Naive thymus-derived CD4-positive, alpha-beta T cell (primary cell): Measurements from ENCODE around the gene CRIP3. TPM values are rescaled to one million over a fixed set of nuclear protein-coding genes. Genes with fewer than 3 reads are reported as not detected.
A peak's percentile ranks its signal among the peaks of the same experiment; 100 is the strongest.
"Not testable (repeated sequence)": the region's sequence is repeated elsewhere in the genome, so short reads cannot be mapped to it uniquely, and the experiment has no call there.

Source experiments
- ATAC-seq: fragments of 150-1000 bp; cut with Tn5 transposase; 2 replicates; pipeline ENCODE4 v1.10.0; 2021; ENCODE audit warnings: mild to moderate bottlenecking, moderate library complexity
- CTCF ChIA-PET: fragments of 350-600 bp; sonication (Branson Sonifier 250); formaldehyde crosslinking; loops from one replicate; lab custom pipeline; 2021; ENCODE audit warnings: antibody characterized with exemption; lab: Charles Lee
- POLR2A ChIA-PET: fragments of 350-600 bp; sonication (Branson Sonifier 250); formaldehyde crosslinking; loops from one replicate; lab custom pipeline; 2021; ENCODE audit warnings: antibody characterized with exemption, inconsistent platforms; lab: Charles Lee
- DNase-seq, 9 donors: peaks; one replicate each; pipeline versions ENCODE4 v3.0.0 to v3.0.0-alpha.2; 2020 to 2022; ENCODE audit warnings: mixed read lengths in 1 of 9
- H3K27ac ChIP-seq: one replicate; pipeline ENCODE4 v1.7.0; 2013; ENCODE audit warnings: mild to moderate bottlenecking, low read depth, low read length, moderate library complexity
- H3K27me3 ChIP-seq, 2 donors: one replicate each; pipeline ENCODE4 v1.7.0; 2013; ENCODE audit warnings: low read length in 2 of 2, mild to moderate bottlenecking in 2 of 2, moderate library complexity in 2 of 2; ENCODE audit not compliant: control insufficient read depth in 2 of 2, insufficient read depth in 2 of 2
- H3K36me3 ChIP-seq, 3 experiments: 1 replicate in 2 of 3; 2 replicates in 1 of 3; pipeline ENCODE4 v1.7.0; 2013; ENCODE audit warnings: low read length in 3 of 3, mild to moderate bottlenecking in 3 of 3, moderate library complexity in 1 of 3; ENCODE audit not compliant: insufficient read depth in 3 of 3, control insufficient read depth in 2 of 3
- H3K4me1 ChIP-seq, 2 donors: one replicate each; pipeline ENCODE4 v1.7.0; 2013; ENCODE audit warnings: low read length in 2 of 2, mild to moderate bottlenecking in 2 of 2, moderate library complexity in 1 of 2; ENCODE audit not compliant: control insufficient read depth in 2 of 2, insufficient read depth in 2 of 2
- H3K4me3 ChIP-seq: 2 replicates; pipeline ENCODE4 v1.7.0; 2013; ENCODE audit warnings: mild to moderate bottlenecking, low read length
- H3K9me3 ChIP-seq, 3 experiments: 1 replicate in 2 of 3; 2 replicates in 1 of 3; pipeline ENCODE4 v1.7.0; 2013; ENCODE audit warnings: low read length in 3 of 3; ENCODE audit not compliant: control insufficient read depth in 2 of 3
- H3K27ac Mint-ChIP-seq, 9 donors: one replicate each; pipeline ENCODE4 v1.8.0; 2020 to 2022; ENCODE audit warnings: mixed read lengths in 9 of 9, mild to moderate bottlenecking in 8 of 9, moderate library complexity in 5 of 9, inconsistent platforms in 2 of 9
- H3K27me3 Mint-ChIP-seq, 5 donors: one replicate each; pipeline ENCODE4 v1.8.0; 2021 to 2022; ENCODE audit warnings: mixed read lengths in 5 of 5, mild to moderate bottlenecking in 1 of 5
- H3K36me3 Mint-ChIP-seq, 5 donors: one replicate each; pipeline ENCODE4 v1.8.0; 2020 to 2022; ENCODE audit warnings: mixed read lengths in 5 of 5, mild to moderate bottlenecking in 3 of 5, inconsistent platforms in 1 of 5
- H3K4me1 Mint-ChIP-seq, 7 donors: one replicate each; pipeline ENCODE4 v1.8.0; 2020 to 2022; ENCODE audit warnings: mixed read lengths in 7 of 7, mild to moderate bottlenecking in 3 of 7, inconsistent platforms in 1 of 7
- H3K4me3 Mint-ChIP-seq, 10 donors: one replicate each; pipeline ENCODE4 v1.8.0; 2020 to 2022; ENCODE audit warnings: mild to moderate bottlenecking in 10 of 10, mixed read lengths in 10 of 10, moderate library complexity in 6 of 10, inconsistent platforms in 2 of 10
- H3K9me3 Mint-ChIP-seq, 11 donors: one replicate each; pipeline ENCODE4 v1.8.0; 2020 to 2022; ENCODE audit warnings: mixed read lengths in 11 of 11, mild to moderate bottlenecking in 4 of 11, inconsistent platforms in 1 of 11, moderate library complexity in 1 of 11
- intact Hi-C, 2 donors: fragments of 100-400 bp; cut with micrococcal nuclease; formaldehyde crosslinking; loops; one replicate each; pipeline ENCODE4 v1.15.1; 2023
- polyA plus RNA-seq, 2 donors: library from polyadenylated mRNA; unstranded; fragments of 300-500 nt; fragmentation: Illumina TruSeq; gene quantifications; one replicate each; pipeline ENCODE4 v1.2.3, GENCODE V29; 2021
- total RNA-seq, 6 experiments: library from RNA in 5 of 6; stranded (reverse) in 5 of 6; gene quantifications; 1 replicate in 5 of 6; 2 replicates in 1 of 6; pipeline ENCODE4 v1.2.3 and lab custom pipeline; 2021 to 2026

Gene CRIP3, protein sequence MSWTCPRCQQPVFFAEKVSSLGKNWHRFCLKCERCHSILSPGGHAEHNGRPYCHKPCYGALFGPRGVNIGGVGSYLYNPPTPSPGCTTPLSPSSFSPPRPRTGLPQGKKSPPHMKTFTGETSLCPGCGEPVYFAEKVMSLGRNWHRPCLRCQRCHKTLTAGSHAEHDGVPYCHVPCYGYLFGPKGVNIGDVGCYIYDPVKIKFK
- 1 to 10 TPM in 4 of 5 experiments, not detected in 1; 2.1 to 7.4 (median 4.8) TPM for total RNA-seq
- polyA plus RNA-seq: not detected
- 0.67 reads per million for total RNA-seq (lab: John Stamatoyannopoulos, UW)

GRCh38 chr6:43308101-43308989, at the start of gene CRIP3:
TSS of gene CRIP3 (minus strand) at chr6:43308826. CDS start at chr6:43308792, 34 bp downstream.
- Histone ChIP-seq H3K27ac (peak within 1 kb of the TSS; percentile 27), H3K36me3 (no peaks in the 10 kb centered on the region), H3K4me1 (peaks cover 8 to 11% of the 10 kb centered on the region in 2 donors), H3K4me3 (peak within 1 kb of the TSS; percentile 59), H3K27me3 (no peaks in the 10 kb centered on the region), H3K9me3 (no peaks in the 10 kb centered on the region)
- Mint-ChIP-seq H3K27ac (peak within 1 kb of the TSS in 6 of 9 donors; percentile 24 to 65 (median 36)), H3K4me1 (peaks cover 6 to 13% (median 10%) of the 10 kb centered on the region in 7 donors), H3K4me3 (peak within 1 kb of the TSS; percentile 78 to 89 (median 84)), H3K9me3 (no peaks in the 10 kb centered on the region), H3K36me3 (peaks cover 0 to 9% (median 0%) of the 10 kb centered on the region in 5 donors), H3K27me3 (peaks cover 0 to 27% (median 0%) of the 10 kb centered on the region in 5 donors)
- ChIA-PET CTCF (interaction anchor here (0.6 to 1.3 kb wide), 4 partner anchors 26 to 90 kb away, joined by 3 read pairs; no protein-coding TSS in a partner anchor), POLR2A (interaction anchor here (0.7 to 1.4 kb wide), 3 partner anchors 10 to 79 kb away, joined by 3 read pairs; partner anchors contain the start of genes DNPH1, SLC22A7 and ZNF318)
- intact Hi-C loops: loop anchor here in 1 of 2 donors (1.0 to 5.0 kb wide), 5 partner anchors 26 to 198 kb away; no protein-coding TSS in a partner anchor
- ATAC-seq (peak; percentile 82), DNase-seq (peak; percentile 12 to 58 (median 50))

DNA sequence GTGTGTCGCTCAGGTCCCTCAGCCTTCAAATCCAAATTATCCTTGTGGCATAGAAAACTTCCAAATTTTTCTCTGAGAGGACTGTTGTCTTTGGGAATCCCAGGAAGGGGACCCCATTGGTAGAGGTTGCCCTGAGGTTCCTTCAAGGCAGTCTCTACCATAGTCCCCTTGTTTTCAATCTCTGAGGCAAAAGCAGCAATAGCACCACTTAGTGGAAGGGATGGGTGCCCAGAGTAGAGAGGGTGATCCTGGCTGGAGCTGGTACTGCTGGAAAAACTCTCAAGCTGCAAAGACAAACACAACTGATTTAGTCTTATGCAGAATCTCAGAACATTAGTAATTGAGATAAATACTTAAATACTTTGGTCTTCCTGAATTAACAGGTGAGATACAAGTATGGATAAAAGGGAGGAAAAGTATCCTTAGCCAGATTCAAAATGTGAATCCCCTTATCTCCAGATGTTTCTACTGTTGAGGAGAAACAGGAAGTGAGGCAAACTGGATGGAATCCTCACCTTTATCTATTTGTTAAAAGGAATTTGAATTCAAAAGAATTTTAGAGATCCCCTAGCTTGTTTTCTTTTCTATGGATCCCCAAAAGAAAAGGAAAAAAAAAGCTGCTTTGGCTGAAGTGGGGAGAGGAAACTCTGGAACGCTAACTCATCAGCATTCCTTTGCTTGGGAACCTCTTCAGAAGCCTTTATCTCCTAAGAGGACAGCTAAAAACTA, 47.4 kb upstream of the CRIP3 start:
- H3K27ac Mint-ChIP-seq: peak overlapping the region in 1 of 9 donors; percentile 14
- ATAC-seq (no peak), DNase-seq (no peak)
- H3K4me3 ChIP-seq: no peak overlapping the region
- ChIA-PET POLR2A (no interaction called here), CTCF (interaction anchor here (0.6 to 1.5 kb wide), 6 partner anchors 14 to 93 kb away, joined by 3 to 7 read pairs (median 3); partner anchors contain the start of gene ZNF318)
- no peaks in the 10 kb centered on the region for H3K27me3 Mint-ChIP-seq
- H3K27me3 ChIP-seq: no peaks in the 10 kb centered on the region
- H3K9me3 ChIP-seq: no peaks in the 10 kb centered on the region
- no peaks in the 10 kb centered on the region for H3K9me3 Mint-ChIP-seq
- peaks cover 13 to 58% (median 17%) of the 10 kb centered on the region in 3 experiments for H3K36me3 ChIP-seq
- H3K4me3 Mint-ChIP-seq: no peak overlapping the region
- peaks cover 0 to 29% (median 15%) of the 10 kb centered on the region in 7 donors for H3K4me1 Mint-ChIP-seq
- H3K27ac ChIP-seq: no peak overlapping the region
- no peaks in the 10 kb centered on the region for H3K4me1 ChIP-seq
- intact Hi-C loops: no loop called here
- peaks cover 25 to 49% (median 35%) of the 10 kb centered on the region in 5 donors for H3K36me3 Mint-ChIP-seq

DNA sequence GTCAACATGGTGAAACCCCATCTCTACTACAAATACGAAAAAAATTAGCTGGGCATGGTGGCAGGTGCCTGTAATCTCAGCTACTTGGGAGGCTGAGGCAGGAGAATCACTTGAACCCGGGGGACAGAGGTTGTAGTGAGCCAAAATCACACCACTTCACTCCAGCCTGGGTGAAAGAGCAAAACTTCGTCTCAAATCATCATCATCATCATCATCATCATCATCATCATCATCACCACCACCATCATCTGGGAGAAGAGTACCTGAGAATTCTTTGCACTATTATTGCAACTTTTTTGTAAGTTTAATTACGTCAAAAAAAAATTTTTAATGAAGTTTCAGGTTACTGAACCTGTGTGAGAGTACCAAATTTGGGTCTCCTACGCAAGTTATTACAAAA, 43.3 kb upstream of the CRIP3 start:
- H3K36me3 ChIP-seq: peaks cover 25 to 73% (median 29%) of the 10 kb centered on the region in 3 experiments
- H3K9me3 ChIP-seq, H3K4me1 ChIP-seq, H3K27me3 Mint-ChIP-seq, H3K27ac ChIP-seq, H3K27me3 ChIP-seq, ATAC-seq, intact Hi-C loops, DNase-seq, H3K4me3 ChIP-seq, H3K9me3 Mint-ChIP-seq, H3K4me1 Mint-ChIP-seq, POLR2A ChIA-PET: not testable (repeated sequence)
- H3K4me3 Mint-ChIP-seq: peak overlapping the region in 1 of 10 donors; percentile 47
- CTCF ChIA-PET: interaction anchor here (0.6 to 0.7 kb wide), 2 partner anchors 336 to 1242 kb away, joined by 3 to 6 read pairs; no protein-coding TSS in a partner anchor
- peak overlapping the region in 1 of 9 donors; percentile 44 for H3K27ac Mint-ChIP-seq
- H3K36me3 Mint-ChIP-seq: peaks cover 22 to 36% (median 29%) of the 10 kb centered on the region in 5 donors

DNA sequence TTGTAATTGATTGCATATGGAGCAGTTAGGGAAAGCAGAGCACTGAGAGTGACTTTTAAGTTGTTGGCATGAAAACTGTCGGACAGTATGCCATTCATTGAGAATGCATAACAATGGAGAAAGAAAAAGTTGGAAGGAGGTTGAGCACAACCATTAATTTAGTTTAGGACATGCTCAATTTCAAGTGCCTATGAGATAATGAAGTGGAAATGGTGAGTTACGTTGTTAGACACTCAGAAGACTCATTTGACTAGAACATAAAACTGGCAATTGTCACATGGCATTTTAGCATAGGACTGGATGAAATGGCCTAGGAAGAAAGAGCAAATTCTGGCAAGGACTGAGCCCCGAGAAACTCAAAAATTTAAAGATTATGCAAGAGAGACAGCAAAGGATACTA, 38.8 kb upstream of the CRIP3 start:
- no peak overlapping the region for H3K27ac Mint-ChIP-seq
- no peaks in the 10 kb centered on the region for H3K27me3 Mint-ChIP-seq
- DNase-seq (no peak), ATAC-seq (no peak)
- H3K4me1 Mint-ChIP-seq: peaks cover 0 to 12% (median 2%) of the 10 kb centered on the region in 7 donors
- Histone ChIP-seq H3K4me1 (no peaks in the 10 kb centered on the region), H3K9me3 (no peaks in the 10 kb centered on the region), H3K4me3 (no peak overlapping the region), H3K27ac (no peak overlapping the region), H3K36me3 (peaks cover 18 to 72% (median 24%) of the 10 kb centered on the region in 3 experiments), H3K27me3 (no peaks in the 10 kb centered on the region)
- no peak overlapping the region for H3K4me3 Mint-ChIP-seq
- H3K9me3 Mint-ChIP-seq: peaks cover 0 to 1% (median 0%) of the 10 kb centered on the region in 11 donors
- H3K36me3 Mint-ChIP-seq: peaks cover 15 to 37% (median 23%) of the 10 kb centered on the region in 5 donors
- CTCF ChIA-PET: no interaction called here
- POLR2A ChIA-PET: no interaction called here
- intact Hi-C loops: no loop called here

DNA sequence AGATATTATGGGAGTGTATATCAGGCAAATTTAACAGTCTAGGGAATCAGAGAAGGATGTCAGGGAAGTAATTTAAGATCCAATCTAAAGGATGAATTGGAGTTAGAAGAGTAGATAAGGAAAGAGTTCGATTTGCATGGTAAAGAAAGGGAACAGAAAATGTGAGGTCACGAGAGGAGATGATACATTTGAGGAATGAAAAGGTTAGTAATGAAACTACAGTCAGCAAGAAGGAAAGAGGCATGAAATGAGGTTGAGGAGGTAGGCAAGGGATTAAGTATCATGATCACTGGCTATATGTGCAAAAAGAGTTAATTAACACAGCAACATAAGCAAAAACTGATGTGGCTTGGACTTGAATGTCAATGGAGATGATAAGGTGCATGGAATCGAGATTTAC, 38.4 kb upstream of the CRIP3 start:
- no peaks in the 10 kb centered on the region for H3K27me3 Mint-ChIP-seq
- no peak overlapping the region for H3K27ac Mint-ChIP-seq
- intact Hi-C loops: no loop called here
- POLR2A ChIA-PET: no interaction called here
- CTCF ChIA-PET: no interaction called here
- Histone ChIP-seq H3K36me3 (peaks cover 18 to 75% (median 24%) of the 10 kb centered on the region in 3 experiments), H3K4me3 (no peak overlapping the region), H3K27ac (no peak overlapping the region), H3K9me3 (no peaks in the 10 kb centered on the region), H3K27me3 (no peaks in the 10 kb centered on the region), H3K4me1 (no peaks in the 10 kb centered on the region)
- ATAC-seq: no peak
- H3K9me3 Mint-ChIP-seq: peaks cover 0 to 1% (median 0%) of the 10 kb centered on the region in 11 donors
- H3K36me3 Mint-ChIP-seq: peaks cover 15 to 35% (median 22%) of the 10 kb centered on the region in 5 donors
- DNase-seq: no peak
- peaks cover 0 to 11% (median 0%) of the 10 kb centered on the region in 7 donors for H3K4me1 Mint-ChIP-seq
- no peak overlapping the region for H3K4me3 Mint-ChIP-seq

GRCh38 chr6:43346243-43346642, 37.6 kb upstream of the CRIP3 start:
- H3K27me3 ChIP-seq, H3K27me3 Mint-ChIP-seq, CTCF ChIA-PET, H3K27ac Mint-ChIP-seq, ATAC-seq, H3K4me3 ChIP-seq, H3K4me1 ChIP-seq, H3K4me3 Mint-ChIP-seq, POLR2A ChIA-PET, H3K4me1 Mint-ChIP-seq, H3K9me3 Mint-ChIP-seq, H3K27ac ChIP-seq, intact Hi-C loops, DNase-seq, H3K9me3 ChIP-seq: not testable (repeated sequence)
- peaks cover 22 to 83% (median 28%) of the 10 kb centered on the region in 3 experiments for H3K36me3 ChIP-seq
- peaks cover 11 to 32% (median 19%) of the 10 kb centered on the region in 5 donors for H3K36me3 Mint-ChIP-seq
